ENCODE results near the gene SNAPC5.

- no peak for TF ChIP-seq EZH2 (IDR thresholded peaks at IDR 0.05; ENCODE audit: insufficient read depth, low read length)
- TF ChIP-seq CTCF (IDR thresholded peaks at IDR 0.05; ENCODE audit: insufficient read depth, low read depth, low read length), result no peak
Measured at GRCh38 chr15:66505430-66505811, 7.9 kb upstream of the SNAPC5 start.
